Liver (tissue), 9 donors: Measurements from ENCODE around the gene MYO3B. TPM values are rescaled to one million over a fixed set of nuclear protein-coding genes. Genes with fewer than 3 reads are reported as not detected.

Source experiments
- DNase-seq: peaks from one replicate; pipeline ENCODE4 v3.0.0-alpha.2; 2017; ENCODE audit warnings: low spot score
- H3K27ac ChIP-seq, 2 donors: one replicate each; pipeline ENCODE4 v1.7.0; 2013; ENCODE audit warnings: inconsistent platforms in 2 of 2, low read length in 2 of 2, control low read depth in 1 of 2, low read depth in 1 of 2, mild to moderate bottlenecking in 1 of 2
- H3K27me3 ChIP-seq, 4 donors: one replicate each; pipeline versions ENCODE4 v1.6.1 to v1.7.0; 2013; ENCODE audit warnings: low read length in 3 of 4, inconsistent platforms in 1 of 4, mild to moderate bottlenecking in 1 of 4, moderate library complexity in 1 of 4; ENCODE audit not compliant: control insufficient read depth in 4 of 4, insufficient read depth in 4 of 4
- H3K36me3 ChIP-seq, 4 donors: one replicate each; pipeline versions ENCODE4 v1.6.1 to v1.7.0; 2013; ENCODE audit warnings: low read length in 3 of 4, mild to moderate bottlenecking in 3 of 4, low read depth in 1 of 4, moderate library complexity in 1 of 4; ENCODE audit not compliant: control insufficient read depth in 4 of 4, insufficient read depth in 3 of 4
- H3K4me1 ChIP-seq, 4 donors: one replicate each; pipeline versions ENCODE4 v1.6.1 to v1.7.0; 2013; ENCODE audit warnings: low read length in 3 of 4, mild to moderate bottlenecking in 3 of 4, moderate library complexity in 1 of 4; ENCODE audit not compliant: control insufficient read depth in 4 of 4, insufficient read depth in 4 of 4
- H3K4me3 ChIP-seq, 3 donors: one replicate each; pipeline versions ENCODE4 v1.6.1 to v1.7.0; 2013; ENCODE audit warnings: low read length in 3 of 3, control low read depth in 1 of 3, low read depth in 1 of 3, mild to moderate bottlenecking in 1 of 3
- H3K9ac ChIP-seq, 2 donors: one replicate each; pipeline ENCODE4 v1.7.0; 2013; ENCODE audit warnings: low read length in 2 of 2, mild to moderate bottlenecking in 2 of 2, moderate library complexity in 2 of 2, control low read depth in 1 of 2, low read depth in 1 of 2
- H3K9me3 ChIP-seq, 4 donors: one replicate each; pipeline versions ENCODE4 v1.6.1 to v1.7.0; 2013; ENCODE audit warnings: low read length in 3 of 4; ENCODE audit not compliant: control insufficient read depth in 4 of 4
- ATF3 ChIP-seq: IDR thresholded peaks from 2 replicates; pipeline ENCODE4 v1.6.1; 2016; ENCODE audit warnings: antibody characterized with exemption
- EGR1 ChIP-seq, 2 donors: IDR thresholded peaks; 2 replicates each; pipeline ENCODE4 v1.6.1; 2016 to 2018; ENCODE audit warnings: antibody characterized with exemption in 2 of 2, low read depth in 2 of 2
- FOXA1 ChIP-seq: IDR thresholded peaks from 2 replicates; pipeline ENCODE4 v1.6.1; 2016; ENCODE audit warnings: antibody characterized with exemption
- FOXA2 ChIP-seq: IDR thresholded peaks from 2 replicates; pipeline ENCODE4 v1.6.1; 2016; ENCODE audit warnings: antibody characterized with exemption
- GABPA ChIP-seq, 2 donors: IDR thresholded peaks in 1 of 2; conservative IDR thresholded peaks in 1 of 2; 2 replicates each; pipeline ENCODE4 v1.6.1; 2016; ENCODE audit warnings: antibody characterized with exemption in 2 of 2, mild to moderate bottlenecking in 1 of 2, moderate library complexity in 1 of 2
- HNF4A ChIP-seq, 2 donors: conservative IDR thresholded peaks; 2 replicates each; pipeline ENCODE4 v1.6.1; 2016; ENCODE audit warnings: antibody characterized with exemption in 2 of 2, mild to moderate bottlenecking in 2 of 2
- JUND ChIP-seq, 2 donors: IDR thresholded peaks; 2 replicates each; pipeline ENCODE4 v1.6.1; 2016; ENCODE audit warnings: antibody characterized with exemption in 2 of 2
- RAD21 ChIP-seq, 2 donors: IDR thresholded peaks; 2 replicates each; pipeline ENCODE4 v1.6.1; 2016; ENCODE audit warnings: antibody characterized with exemption in 2 of 2, mild to moderate bottlenecking in 2 of 2
- RXRA ChIP-seq, 2 donors: IDR thresholded peaks; 2 replicates each; pipeline ENCODE4 v1.6.1; 2017 to 2018; ENCODE audit warnings: antibody characterized with exemption in 2 of 2, mild to moderate bottlenecking in 1 of 2
- SP1 ChIP-seq: IDR thresholded peaks from 2 replicates; pipeline ENCODE4 v1.6.1; 2018; ENCODE audit warnings: antibody characterized with exemption, mild to moderate bottlenecking
- TAF1 ChIP-seq: conservative IDR thresholded peaks from 2 replicates; pipeline ENCODE4 v1.6.1; 2016; ENCODE audit warnings: antibody characterized with exemption, mild to moderate bottlenecking
- YY1 ChIP-seq: IDR thresholded peaks from 2 replicates; pipeline ENCODE4 v1.6.1; 2016; ENCODE audit warnings: antibody characterized with exemption, mild to moderate bottlenecking
- WGBS: extraction: QIAGEN DNeasy Blood & Tissue Kit; methylation state at CpG from one replicate; pipeline ENCODE4 v1.1.7; 2013; 5-methylcytosine and 5-hydroxymethylcytosine counted together
- polyA plus RNA-seq, 2 donors: library from polyadenylated mRNA; stranded (reverse) in 1 of 2; unstranded in 1 of 2; fragments of 200-250 nt in 1 of 2; fragments of >200 nt in 1 of 2; fragmentation: Nextera tagmentation in 1 of 2; extraction: Ambion mirVana in 1 of 2; gene quantifications; one replicate each; pipeline versions ENCODE4 v1.2.1 to v1.2.3, GENCODE V29; 2013 to 2015
- total RNA-seq, 2 donors: library from RNA; depleted of rRNA; stranded (reverse); fragments of >200 nt; gene quantifications; one replicate each; pipeline ENCODE4 v1.2.3, GENCODE V29; 2014
- TF ChIP-seq, protein P1 (sequence below): IDR thresholded peaks from 2 replicates; pipeline ENCODE4 v1.6.1; 2016; ENCODE audit warnings: antibody characterized with exemption
- TF ChIP-seq, protein P2 (sequence below): fragments of 150-350 bp; IDR thresholded peaks from 2 replicates; pipeline ENCODE4 v1.5.1; 2017; ENCODE audit warnings: improper control_type of control experiment, low read depth, low read length; ENCODE audit not compliant: missing input control
- TF ChIP-seq, protein P3 (sequence below): IDR thresholded peaks from 2 replicates; pipeline ENCODE4 v1.6.1; 2016; ENCODE audit warnings: antibody characterized with exemption
- TF ChIP-seq, protein P4 (sequence below): IDR thresholded peaks from 2 replicates; pipeline ENCODE4 v1.6.1; 2016; ENCODE audit warnings: antibody characterized with exemption, mild to moderate bottlenecking
- donor health status: healthy.
- donor health status: healthy.
- donor health status: healthy.
- donor health status: healthy.
- donor health status: healthy.

The MYO3B gene
- total and polyA plus RNA-seq, 4 donors = under 0.01 to 0.05 TPM; not detected in 2

- no peak for DNase-seq
- H3K36me3 ChIP-seq = no peaks in the 10 kb centered on the region
- no peak overlapping the region for H3K9ac ChIP-seq
- H3K4me3 ChIP-seq = no peak overlapping the region
- no peak overlapping the region for H3K27ac ChIP-seq
- H3K9me3 ChIP-seq = no peaks in the 10 kb centered on the region
- no peaks in the 10 kb centered on the region for H3K4me1 ChIP-seq
- WGBS = 43% methylated on average over 5 of the region's 5 CpGs
- TF ChIP-seq EGR1 (IDR thresholded peaks at IDR 0.05; ENCODE audit: low read depth in 2 of 2) (no peak), GABPA (IDR thresholded peaks at IDR 0.05 in 1 of 2, conservative IDR thresholded peaks at IDR 0.05 in 1 of 2) (no peak), FOXA2 (no peak), ATF3 (no peak), TAF1 (no peak), FOXA1 (no peak), SP1 (no peak), RAD21 (IDR thresholded peaks at IDR 0.05) (no peak), JUND (IDR thresholded peaks at IDR 0.05) (no peak), YY1 (no peak)
- TF ChIP-seq, protein P1, sequence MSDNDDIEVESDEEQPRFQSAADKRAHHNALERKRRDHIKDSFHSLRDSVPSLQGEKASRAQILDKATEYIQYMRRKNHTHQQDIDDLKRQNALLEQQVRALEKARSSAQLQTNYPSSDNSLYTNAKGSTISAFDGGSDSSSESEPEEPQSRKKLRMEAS = no peak
- TF ChIP-seq, protein P2, sequence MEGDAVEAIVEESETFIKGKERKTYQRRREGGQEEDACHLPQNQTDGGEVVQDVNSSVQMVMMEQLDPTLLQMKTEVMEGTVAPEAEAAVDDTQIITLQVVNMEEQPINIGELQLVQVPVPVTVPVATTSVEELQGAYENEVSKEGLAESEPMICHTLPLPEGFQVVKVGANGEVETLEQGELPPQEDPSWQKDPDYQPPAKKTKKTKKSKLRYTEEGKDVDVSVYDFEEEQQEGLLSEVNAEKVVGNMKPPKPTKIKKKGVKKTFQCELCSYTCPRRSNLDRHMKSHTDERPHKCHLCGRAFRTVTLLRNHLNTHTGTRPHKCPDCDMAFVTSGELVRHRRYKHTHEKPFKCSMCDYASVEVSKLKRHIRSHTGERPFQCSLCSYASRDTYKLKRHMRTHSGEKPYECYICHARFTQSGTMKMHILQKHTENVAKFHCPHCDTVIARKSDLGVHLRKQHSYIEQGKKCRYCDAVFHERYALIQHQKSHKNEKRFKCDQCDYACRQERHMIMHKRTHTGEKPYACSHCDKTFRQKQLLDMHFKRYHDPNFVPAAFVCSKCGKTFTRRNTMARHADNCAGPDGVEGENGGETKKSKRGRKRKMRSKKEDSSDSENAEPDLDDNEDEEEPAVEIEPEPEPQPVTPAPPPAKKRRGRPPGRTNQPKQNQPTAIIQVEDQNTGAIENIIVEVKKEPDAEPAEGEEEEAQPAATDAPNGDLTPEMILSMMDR = no peak
- TF ChIP-seq, protein P3, sequence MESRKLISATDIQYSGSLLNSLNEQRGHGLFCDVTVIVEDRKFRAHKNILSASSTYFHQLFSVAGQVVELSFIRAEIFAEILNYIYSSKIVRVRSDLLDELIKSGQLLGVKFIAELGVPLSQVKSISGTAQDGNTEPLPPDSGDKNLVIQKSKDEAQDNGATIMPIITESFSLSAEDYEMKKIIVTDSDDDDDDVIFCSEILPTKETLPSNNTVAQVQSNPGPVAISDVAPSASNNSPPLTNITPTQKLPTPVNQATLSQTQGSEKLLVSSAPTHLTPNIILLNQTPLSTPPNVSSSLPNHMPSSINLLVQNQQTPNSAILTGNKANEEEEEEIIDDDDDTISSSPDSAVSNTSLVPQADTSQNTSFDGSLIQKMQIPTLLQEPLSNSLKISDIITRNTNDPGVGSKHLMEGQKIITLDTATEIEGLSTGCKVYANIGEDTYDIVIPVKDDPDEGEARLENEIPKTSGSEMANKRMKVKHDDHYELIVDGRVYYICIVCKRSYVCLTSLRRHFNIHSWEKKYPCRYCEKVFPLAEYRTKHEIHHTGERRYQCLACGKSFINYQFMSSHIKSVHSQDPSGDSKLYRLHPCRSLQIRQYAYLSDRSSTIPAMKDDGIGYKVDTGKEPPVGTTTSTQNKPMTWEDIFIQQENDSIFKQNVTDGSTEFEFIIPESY = no peak
- peaks cover 0 to 2% (median 0%) of the 10 kb centered on the region in 4 donors for H3K27me3 ChIP-seq
Measured at GRCh38 chr2:170498619-170499018, 320.7 kb downstream of the MYO3B start.

- no peaks in the 10 kb centered on the region for H3K9me3 ChIP-seq
- no peaks in the 10 kb centered on the region for H3K36me3 ChIP-seq
- H3K27ac ChIP-seq = no peak overlapping the region
- no peaks in the 10 kb centered on the region for H3K4me1 ChIP-seq
- peaks cover 0 to 2% (median 0%) of the 10 kb centered on the region in 4 donors for H3K27me3 ChIP-seq
- no peak overlapping the region for H3K4me3 ChIP-seq
- no peak for TF ChIP-seq RXRA (IDR thresholded peaks at IDR 0.05)
- no peak for TF ChIP-seq EGR1 (IDR thresholded peaks at IDR 0.05; ENCODE audit: low read depth in 2 of 2)
- TF ChIP-seq FOXA2 = no peak
- TF ChIP-seq TAF1 = no peak
- TF ChIP-seq FOXA1 = no peak
- no peak for TF ChIP-seq GABPA (IDR thresholded peaks at IDR 0.05 in 1 of 2, conservative IDR thresholded peaks at IDR 0.05 in 1 of 2)
- no peak for TF ChIP-seq JUND (IDR thresholded peaks at IDR 0.05)
- TF ChIP-seq, protein P4, sequence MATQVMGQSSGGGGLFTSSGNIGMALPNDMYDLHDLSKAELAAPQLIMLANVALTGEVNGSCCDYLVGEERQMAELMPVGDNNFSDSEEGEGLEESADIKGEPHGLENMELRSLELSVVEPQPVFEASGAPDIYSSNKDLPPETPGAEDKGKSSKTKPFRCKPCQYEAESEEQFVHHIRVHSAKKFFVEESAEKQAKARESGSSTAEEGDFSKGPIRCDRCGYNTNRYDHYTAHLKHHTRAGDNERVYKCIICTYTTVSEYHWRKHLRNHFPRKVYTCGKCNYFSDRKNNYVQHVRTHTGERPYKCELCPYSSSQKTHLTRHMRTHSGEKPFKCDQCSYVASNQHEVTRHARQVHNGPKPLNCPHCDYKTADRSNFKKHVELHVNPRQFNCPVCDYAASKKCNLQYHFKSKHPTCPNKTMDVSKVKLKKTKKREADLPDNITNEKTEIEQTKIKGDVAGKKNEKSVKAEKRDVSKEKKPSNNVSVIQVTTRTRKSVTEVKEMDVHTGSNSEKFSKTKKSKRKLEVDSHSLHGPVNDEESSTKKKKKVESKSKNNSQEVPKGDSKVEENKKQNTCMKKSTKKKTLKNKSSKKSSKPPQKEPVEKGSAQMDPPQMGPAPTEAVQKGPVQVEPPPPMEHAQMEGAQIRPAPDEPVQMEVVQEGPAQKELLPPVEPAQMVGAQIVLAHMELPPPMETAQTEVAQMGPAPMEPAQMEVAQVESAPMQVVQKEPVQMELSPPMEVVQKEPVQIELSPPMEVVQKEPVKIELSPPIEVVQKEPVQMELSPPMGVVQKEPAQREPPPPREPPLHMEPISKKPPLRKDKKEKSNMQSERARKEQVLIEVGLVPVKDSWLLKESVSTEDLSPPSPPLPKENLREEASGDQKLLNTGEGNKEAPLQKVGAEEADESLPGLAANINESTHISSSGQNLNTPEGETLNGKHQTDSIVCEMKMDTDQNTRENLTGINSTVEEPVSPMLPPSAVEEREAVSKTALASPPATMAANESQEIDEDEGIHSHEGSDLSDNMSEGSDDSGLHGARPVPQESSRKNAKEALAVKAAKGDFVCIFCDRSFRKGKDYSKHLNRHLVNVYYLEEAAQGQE = no peak
- TF ChIP-seq HNF4A (conservative IDR thresholded peaks at IDR 0.05) = no peak
- TF ChIP-seq RAD21 (IDR thresholded peaks at IDR 0.05) = no peak
- no peak overlapping the region for H3K9ac ChIP-seq
- no peak for DNase-seq
- 83% methylated on average over 1 of the region's 1 CpG for WGBS
Measured at GRCh38 chr2:170500104-170500503, 322.2 kb downstream of the MYO3B start.
